IMR-90 (cell line): ENCODE measurements around the gene PERM1.

Experiments
- BHLHE40 ChIP-seq: fragments of 150-350 bp; IDR thresholded peaks from 2 replicates; pipeline ENCODE4 v1.6.1; 2016; ENCODE audit warnings: mild to moderate bottlenecking, low read depth, low read length
- CTCF ChIP-seq: conservative IDR thresholded peaks from 2 replicates; pipeline ENCODE4 v1.5.1; 2012; ENCODE audit warnings: mild to moderate bottlenecking, low read depth, low read length, improper control_type of control experiment
- MXI1 ChIP-seq: IDR thresholded peaks from 2 replicates; pipeline ENCODE4 v1.6.1; 2012; ENCODE audit warnings: low read depth, mild to moderate bottlenecking, low read length, moderate library complexity, borderline replicate concordance
- POLR2A ChIP-seq: IDR thresholded peaks from 2 replicates; pipeline ENCODE4 v1.6.1; 2012; ENCODE audit warnings: mild to moderate bottlenecking, low read depth, low read length
- SMC3 ChIP-seq: fragments of 150-350 bp; IDR thresholded peaks from 2 replicates; pipeline ENCODE4 v1.6.1; 2016; ENCODE audit warnings: low read depth, mild to moderate bottlenecking, antibody characterized with exemption, low read length, moderate library complexity

- TF ChIP-seq POLR2A: no peak
- no peak for TF ChIP-seq CTCF
- TF ChIP-seq SMC3: no peak
- no peak for TF ChIP-seq MXI1
- no peak for TF ChIP-seq BHLHE40
These were observed 28.2 kb downstream of the PERM1 start for GRCh38 chr1:953524-954320.
